Ishikawa (cell line): ENCODE data around the gene FOXP1.

Experiments
- CEBPB ChIP-seq: IDR thresholded peaks from 2 replicates; pipeline ENCODE4 v1.6.1; 2012
- CREB1 ChIP-seq: IDR thresholded peaks from 2 replicates; pipeline ENCODE4 v1.6.1; 2012; ENCODE audit warnings: low read depth
- EGR1 ChIP-seq: IDR thresholded peaks from 2 replicates; pipeline ENCODE4 v1.6.1; 2012
- EP300 ChIP-seq: IDR thresholded peaks from 2 replicates; pipeline ENCODE4 v1.6.1; 2012; ENCODE audit warnings: borderline replicate concordance
- FOXM1 ChIP-seq: IDR thresholded peaks from 2 replicates; pipeline ENCODE4 v1.6.1; 2012; ENCODE audit warnings: low read depth, borderline replicate concordance
- NFIC ChIP-seq: IDR thresholded peaks from 2 replicates; pipeline ENCODE4 v1.6.1; 2012
- RAD21 ChIP-seq: IDR thresholded peaks from 2 replicates; pipeline ENCODE4 v1.6.1; 2012; ENCODE audit warnings: low read depth
- REST ChIP-seq: IDR thresholded peaks from 2 replicates; pipeline ENCODE4 v1.6.1; 2012; ENCODE audit warnings: low read depth, mild to moderate bottlenecking
- TAF1 ChIP-seq: IDR thresholded peaks from 2 replicates; pipeline ENCODE4 v1.6.1; 2012; ENCODE audit warnings: low read depth, mild to moderate bottlenecking
- TCF12 ChIP-seq: IDR thresholded peaks from 2 replicates; pipeline ENCODE4 v1.6.1; 2012; ENCODE audit warnings: low read depth
- TEAD4 ChIP-seq: IDR thresholded peaks from 2 replicates; pipeline ENCODE4 v1.6.1; 2012
- USF1 ChIP-seq: IDR thresholded peaks from 2 replicates; pipeline ENCODE4 v1.6.1; 2012
- YY1 ChIP-seq: IDR thresholded peaks from 2 replicates; pipeline ENCODE4 v1.6.1; 2012; ENCODE audit warnings: low read depth
- ZBTB7A ChIP-seq: IDR thresholded peaks from 2 replicates; pipeline ENCODE4 v1.6.1; 2012; ENCODE audit warnings: low read depth
- TF ChIP-seq, protein P1 (sequence below): IDR thresholded peaks from 2 replicates; pipeline ENCODE4 v1.6.1; 2012

Gene FOXP1

GRCh38 chr3:71316066-71316777 is 267.3 kb downstream of the FOXP1 start:
- TF ChIP-seq FOXM1 (no peak), USF1 (no peak), TAF1 (no peak), CREB1 (no peak), ZBTB7A (no peak), RAD21 (no peak), TEAD4 (no peak)

DNA sequence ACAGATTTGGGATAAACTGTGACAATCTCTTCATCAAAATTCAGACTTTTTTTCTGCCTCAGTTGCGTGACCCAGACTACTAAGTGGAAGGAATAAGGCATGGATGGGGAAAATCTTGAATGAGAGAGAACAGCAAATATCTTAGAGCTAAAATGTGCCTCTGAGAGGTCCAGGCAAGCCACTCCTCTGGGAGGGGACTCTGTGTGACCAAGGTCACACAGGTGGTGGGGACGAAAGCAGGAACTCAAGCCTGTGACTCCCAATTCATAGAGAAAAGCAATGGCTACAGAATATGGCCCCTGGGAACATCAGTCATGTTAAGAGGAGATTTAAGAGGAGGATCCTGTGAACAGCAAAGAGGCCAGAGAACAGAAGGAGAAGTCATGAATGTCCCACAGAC is 268.1 kb downstream of the FOXP1 start:
- TF ChIP-seq CEBPB (no peak), REST (no peak), ZBTB7A (no peak), FOXM1 (no peak), USF1 (no peak), YY1 (no peak), TCF12 (no peak), CREB1 (no peak), TAF1 (no peak), EGR1 (no peak), RAD21 (no peak), NFIC (no peak), TEAD4 (no peak), EP300 (no peak)
- TF ChIP-seq, protein P1, sequence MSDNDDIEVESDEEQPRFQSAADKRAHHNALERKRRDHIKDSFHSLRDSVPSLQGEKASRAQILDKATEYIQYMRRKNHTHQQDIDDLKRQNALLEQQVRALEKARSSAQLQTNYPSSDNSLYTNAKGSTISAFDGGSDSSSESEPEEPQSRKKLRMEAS = no peak

DNA sequence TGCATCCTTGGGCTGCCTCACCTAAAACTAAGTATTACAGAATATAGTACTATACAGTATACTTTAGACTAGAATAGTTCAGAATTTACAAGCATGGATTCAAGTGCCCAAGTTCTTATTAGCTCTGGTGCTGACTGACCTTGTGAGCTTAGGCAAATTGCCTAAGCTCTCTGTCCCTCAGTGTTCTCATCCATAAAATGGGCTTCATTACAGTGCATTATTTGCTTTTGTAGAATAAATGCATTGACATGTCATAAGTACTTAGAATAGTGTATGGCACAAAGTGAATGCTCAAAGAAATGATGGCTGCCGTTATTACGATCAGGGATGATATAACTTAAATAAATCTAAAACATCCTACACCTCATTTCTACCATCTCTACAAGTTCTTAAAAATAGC is 269.7 kb downstream of the FOXP1 start:
- TF ChIP-seq USF1 (no peak), FOXM1 (no peak), CREB1 (no peak), NFIC (no peak), TAF1 (no peak), EP300 (no peak)

DNA sequence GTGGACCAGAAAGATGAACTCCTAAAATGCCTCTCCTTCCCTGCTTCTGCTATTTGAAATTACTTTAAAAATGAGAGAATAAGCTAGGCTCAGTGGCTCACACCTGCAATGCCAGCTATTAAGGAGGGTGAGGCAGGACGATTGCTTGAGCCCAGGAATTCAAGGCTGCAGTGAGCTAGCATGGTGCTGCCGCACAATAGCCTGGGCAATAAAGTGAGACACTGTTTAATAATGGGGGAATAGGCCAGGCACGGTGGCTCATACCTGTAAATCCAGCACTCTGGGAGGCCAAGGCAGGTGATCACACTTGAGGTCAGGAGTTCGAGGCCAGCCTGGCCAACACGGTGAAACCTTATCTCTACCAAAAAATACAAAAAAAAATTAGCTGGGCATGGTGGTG is 271.1 kb downstream of the FOXP1 start:
- TF ChIP-seq FOXM1 (no peak), RAD21 (no peak), USF1 (no peak), YY1 (no peak), CREB1 (no peak), EGR1 (no peak), TCF12 (no peak), REST (no peak), NFIC (no peak), TAF1 (no peak), EP300 (no peak), CEBPB (no peak), ZBTB7A (no peak), TEAD4 (no peak)
- TF ChIP-seq, protein P1 = no peak

DNA sequence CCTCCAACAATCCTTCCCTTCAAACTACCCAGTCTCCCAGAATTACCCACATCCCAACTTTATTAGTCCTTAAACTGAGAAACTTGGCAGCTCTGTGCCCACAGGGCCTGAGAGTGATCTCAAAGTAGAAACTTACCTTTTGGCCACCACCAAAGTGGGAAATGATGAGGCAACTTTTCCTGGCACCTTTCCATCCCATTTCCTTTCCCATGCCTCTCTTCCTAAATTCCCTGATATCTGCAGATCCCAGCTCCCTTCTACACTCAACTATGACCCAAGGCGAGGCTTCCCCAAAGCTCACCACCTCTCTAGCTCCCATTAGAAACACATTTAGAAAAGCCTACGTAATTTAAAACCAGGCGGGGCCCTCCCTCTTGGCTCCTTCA is 271.9 kb downstream of the FOXP1 start:
- TF ChIP-seq TCF12 = no peak
- no peak for TF ChIP-seq TAF1
- TF ChIP-seq USF1 = no peak
- TF ChIP-seq, protein P1 = no peak
- TF ChIP-seq ZBTB7A = no peak
- TF ChIP-seq REST = no peak
- no peak for TF ChIP-seq CEBPB
- TF ChIP-seq TEAD4 = no peak
- no peak for TF ChIP-seq CREB1
- TF ChIP-seq EGR1 = no peak
- TF ChIP-seq EP300 = no peak
- no peak for TF ChIP-seq NFIC
- no peak for TF ChIP-seq RAD21
